ENCODE data around the gene SCYL2. TPM values are rescaled to one million over a fixed set of nuclear protein-coding genes. Genes with fewer than 3 reads are reported as not detected.
"Not testable (repeated sequence)": the region's sequence is repeated elsewhere in the genome, so short reads cannot be mapped to it uniquely, and the experiment has no call there.

SCYL2 gene
- total RNA-seq, 1 donor from 2014 or later: 38.7 TPM

DNA sequence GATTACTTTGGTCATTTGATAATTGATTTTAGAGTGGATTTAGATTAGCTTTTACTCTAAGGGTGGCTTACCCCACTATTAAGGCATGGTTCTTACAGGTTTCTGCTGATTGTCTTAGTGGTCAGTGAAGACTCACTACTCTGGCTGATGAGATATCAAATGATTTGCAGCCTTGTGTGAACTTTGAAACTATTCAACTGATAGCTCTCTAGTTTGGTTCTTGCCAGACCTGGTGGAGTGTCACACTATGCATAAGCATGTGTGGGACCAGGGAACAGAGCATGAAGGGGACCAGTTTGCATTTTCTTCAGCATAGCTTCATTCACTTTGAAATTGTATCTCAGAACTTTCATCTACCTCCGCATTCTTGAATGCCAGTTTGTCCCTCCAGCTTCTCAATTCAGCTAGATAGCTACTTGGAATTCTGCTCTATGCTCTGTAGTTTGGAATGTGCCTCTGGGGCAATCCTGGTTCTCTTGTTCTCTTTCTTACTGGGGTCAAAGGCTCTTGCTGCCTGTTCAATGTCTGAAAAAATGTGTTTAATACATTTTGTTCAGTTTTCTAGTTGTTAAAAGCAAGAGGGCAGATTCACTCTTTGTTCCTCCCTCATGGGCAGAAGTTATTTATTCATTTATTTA lies 12.7 kb downstream of the SCYL2 start:
- no peaks in the 10 kb centered on the region for H3K27me3 Mint-ChIP-seq
- ChIA-PET CTCF (no interaction called here), POLR2A (interaction anchor here (0.6 kb wide), 1 partner anchor 73 kb away, joined by 5 read pairs; no protein-coding TSS in a partner anchor)

DNA sequence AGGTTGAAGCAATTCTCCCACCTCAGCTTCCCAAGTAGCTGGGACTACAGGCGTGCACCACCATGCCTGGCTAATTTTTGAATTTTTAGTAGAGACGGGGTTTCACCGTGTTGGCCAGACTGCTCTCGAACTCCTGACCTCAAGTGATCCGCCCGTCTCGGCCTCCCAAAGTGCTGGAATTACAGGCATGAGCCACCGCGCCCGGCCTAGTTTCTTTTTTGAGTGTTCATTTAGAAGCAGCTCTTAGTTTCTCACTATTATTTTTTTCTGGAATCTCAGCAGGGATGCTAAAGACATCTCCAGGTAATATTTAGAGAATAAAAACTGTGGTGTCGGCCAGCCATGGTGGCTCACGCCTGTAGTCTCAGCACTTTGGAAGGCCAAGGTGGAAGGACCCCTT lies 17.6 kb downstream of the SCYL2 start:
- intact Hi-C loops (cut with micrococcal nuclease); CTCF ChIA-PET; H3K4me1 Mint-ChIP-seq; POLR2A ChIA-PET; H3K4me3 Mint-ChIP-seq; H3K27ac Mint-ChIP-seq; DNase-seq; H3K9me3 Mint-ChIP-seq; ATAC-seq (ENCODE audit: low read depth); H3K27me3 Mint-ChIP-seq: not testable (repeated sequence)
- peaks cover 37% of the 10 kb centered on the region for H3K36me3 Mint-ChIP-seq (ENCODE audit: low read depth)

More for the DNA sequence above, 12.7 kb downstream of the SCYL2 start:
- Mint-ChIP-seq H3K36me3 (ENCODE audit: low read depth) (peaks cover 27% of the 10 kb centered on the region), H3K9me3 (no peaks in the 10 kb centered on the region), H3K4me3 (no peak overlapping the region), H3K4me1 (peaks cover 13% of the 10 kb centered on the region), H3K27ac (no peak overlapping the region)
- TF ChIP-seq, protein P1, sequence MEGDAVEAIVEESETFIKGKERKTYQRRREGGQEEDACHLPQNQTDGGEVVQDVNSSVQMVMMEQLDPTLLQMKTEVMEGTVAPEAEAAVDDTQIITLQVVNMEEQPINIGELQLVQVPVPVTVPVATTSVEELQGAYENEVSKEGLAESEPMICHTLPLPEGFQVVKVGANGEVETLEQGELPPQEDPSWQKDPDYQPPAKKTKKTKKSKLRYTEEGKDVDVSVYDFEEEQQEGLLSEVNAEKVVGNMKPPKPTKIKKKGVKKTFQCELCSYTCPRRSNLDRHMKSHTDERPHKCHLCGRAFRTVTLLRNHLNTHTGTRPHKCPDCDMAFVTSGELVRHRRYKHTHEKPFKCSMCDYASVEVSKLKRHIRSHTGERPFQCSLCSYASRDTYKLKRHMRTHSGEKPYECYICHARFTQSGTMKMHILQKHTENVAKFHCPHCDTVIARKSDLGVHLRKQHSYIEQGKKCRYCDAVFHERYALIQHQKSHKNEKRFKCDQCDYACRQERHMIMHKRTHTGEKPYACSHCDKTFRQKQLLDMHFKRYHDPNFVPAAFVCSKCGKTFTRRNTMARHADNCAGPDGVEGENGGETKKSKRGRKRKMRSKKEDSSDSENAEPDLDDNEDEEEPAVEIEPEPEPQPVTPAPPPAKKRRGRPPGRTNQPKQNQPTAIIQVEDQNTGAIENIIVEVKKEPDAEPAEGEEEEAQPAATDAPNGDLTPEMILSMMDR (IDR thresholded peaks at IDR 0.05): no peak
- DNase-seq (no peak), ATAC-seq (ENCODE audit: low read depth) (no peak)
- intact Hi-C loops (cut with micrococcal nuclease): no loop called here

DNA sequence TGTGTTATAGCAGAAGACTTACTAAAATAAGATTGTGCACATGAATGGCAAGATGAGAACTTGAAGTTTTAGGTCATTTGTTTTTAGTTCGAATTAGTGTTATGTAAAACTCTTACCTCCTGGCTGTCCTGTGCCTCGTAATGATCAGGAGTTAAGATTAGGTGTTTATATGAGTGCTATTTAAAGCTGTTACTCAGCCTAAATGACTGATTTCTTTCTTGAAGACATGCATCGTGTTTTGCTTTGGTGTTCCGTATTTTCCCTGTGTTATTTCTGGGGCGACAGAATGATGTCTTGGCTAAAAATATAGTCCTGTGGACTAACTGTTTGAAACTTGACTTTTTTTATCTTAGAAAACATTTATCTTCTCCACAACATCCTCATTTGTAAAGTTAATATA lies 22.1 kb downstream of the SCYL2 start:
- H3K9me3 Mint-ChIP-seq: no peaks in the 10 kb centered on the region
- peaks cover 49% of the 10 kb centered on the region for H3K36me3 Mint-ChIP-seq (ENCODE audit: low read depth)
- POLR2A ChIA-PET: no interaction called here
- H3K4me1 Mint-ChIP-seq: no peaks in the 10 kb centered on the region
- DNase-seq (no peak), ATAC-seq (ENCODE audit: low read depth) (no peak)
- H3K27me3 Mint-ChIP-seq: no peaks in the 10 kb centered on the region
- intact Hi-C loops (cut with micrococcal nuclease): no loop called here
- no peak overlapping the region for H3K27ac Mint-ChIP-seq
- TF ChIP-seq, protein P1 (IDR thresholded peaks at IDR 0.05): no peak
- CTCF ChIA-PET: no interaction called here
- H3K4me3 Mint-ChIP-seq: no peak overlapping the region

DNA sequence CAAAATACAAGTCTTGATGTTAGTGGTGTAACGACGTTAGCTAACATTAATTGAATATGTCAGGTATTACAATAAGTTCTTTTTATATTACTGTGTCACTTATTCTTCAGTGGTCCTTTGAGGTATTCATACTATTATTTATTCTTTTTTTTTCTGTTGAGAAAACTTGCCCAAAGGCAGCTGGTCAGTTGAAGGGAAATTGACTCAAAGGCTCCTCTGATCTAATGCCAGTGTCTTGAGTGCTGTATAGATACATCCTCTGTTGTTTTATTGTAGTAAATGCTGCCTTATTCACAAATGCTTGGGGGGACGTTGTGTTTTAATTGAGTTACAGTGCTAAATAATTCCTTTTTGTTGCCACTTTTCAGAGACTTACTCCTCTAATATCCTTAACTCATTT lies 23.0 kb downstream of the SCYL2 start:
- Mint-ChIP-seq H3K36me3 (ENCODE audit: low read depth) (peaks cover 42% of the 10 kb centered on the region), H3K27me3 (no peaks in the 10 kb centered on the region), H3K4me3 (no peak overlapping the region), H3K27ac (no peak overlapping the region), H3K9me3 (no peaks in the 10 kb centered on the region), H3K4me1 (no peaks in the 10 kb centered on the region)
- DNase-seq: no peak
- ChIA-PET CTCF (no interaction called here), POLR2A (no interaction called here)
- no peak for ATAC-seq (ENCODE audit: low read depth)
- TF ChIP-seq, protein P1 (IDR thresholded peaks at IDR 0.05): no peak
- intact Hi-C loops (cut with micrococcal nuclease): no loop called here

DNA sequence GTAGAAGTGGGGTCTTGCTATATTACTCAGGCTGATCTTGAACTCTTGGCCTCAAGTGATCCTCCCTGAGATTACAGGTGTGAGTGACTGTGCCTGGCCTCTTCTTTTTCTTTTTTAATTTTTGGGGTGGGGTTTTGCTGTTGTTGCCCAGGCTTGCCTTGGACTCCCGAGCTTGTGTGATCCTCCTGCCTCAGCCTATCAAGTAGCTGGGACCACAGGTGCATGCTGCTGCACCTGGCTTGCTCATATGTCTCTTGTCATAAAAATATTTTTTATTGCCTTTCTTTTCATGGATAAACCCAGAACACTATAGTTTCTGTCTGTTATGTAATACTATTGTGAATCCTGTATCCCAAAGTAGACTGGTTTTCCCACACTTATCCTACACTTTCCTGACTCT lies 26.0 kb downstream of the SCYL2 start:
- TF ChIP-seq, protein P1 (IDR thresholded peaks at IDR 0.05): no peak
- H3K27ac Mint-ChIP-seq: no peak overlapping the region
- H3K27me3 Mint-ChIP-seq: no peaks in the 10 kb centered on the region
- H3K9me3 Mint-ChIP-seq: no peaks in the 10 kb centered on the region
- ChIA-PET POLR2A (no interaction called here), CTCF (no interaction called here)
- H3K4me1 Mint-ChIP-seq: no peaks in the 10 kb centered on the region
- H3K4me3 Mint-ChIP-seq: no peak overlapping the region
- DNase-seq (no peak), ATAC-seq (ENCODE audit: low read depth) (no peak)
- H3K36me3 Mint-ChIP-seq (ENCODE audit: low read depth): peaks cover 38% of the 10 kb centered on the region
- intact Hi-C loops (cut with micrococcal nuclease): no loop called here

DNA sequence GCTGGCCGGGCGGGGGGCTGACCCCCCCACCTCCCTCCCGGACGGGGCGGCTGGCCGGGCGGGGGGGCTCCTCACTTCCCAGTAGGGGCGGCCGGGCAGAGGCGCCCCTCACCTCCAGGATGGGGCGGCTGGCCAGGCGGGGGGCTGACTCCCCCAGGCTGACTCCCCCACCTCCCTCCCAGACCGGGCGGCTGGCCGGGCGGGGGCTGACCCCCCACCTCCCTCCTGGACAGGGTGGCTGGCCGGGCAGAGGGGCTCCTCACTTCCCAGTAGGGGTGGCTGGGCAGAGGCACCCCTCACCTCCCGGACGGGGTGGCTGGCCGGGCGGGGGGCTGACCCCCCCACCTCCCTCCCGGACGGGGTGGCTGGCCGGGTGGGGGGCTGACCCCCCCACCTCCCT lies 27.4 kb downstream of the SCYL2 start:
- CTCF ChIA-PET; DNase-seq; intact Hi-C loops (cut with micrococcal nuclease); H3K27me3 Mint-ChIP-seq; H3K4me3 Mint-ChIP-seq; H3K4me1 Mint-ChIP-seq; POLR2A ChIA-PET; H3K27ac Mint-ChIP-seq; ATAC-seq (ENCODE audit: low read depth); H3K9me3 Mint-ChIP-seq: not testable (repeated sequence)
- peaks cover 44% of the 10 kb centered on the region for H3K36me3 Mint-ChIP-seq (ENCODE audit: low read depth)

Measured in activated B cell treated with CpG ODN at 0.5 μM for 24 hours (primary cell).